ENCODE results near the gene AKNA.

- TF ChIP-seq HDAC2 (IDR thresholded peaks at IDR 0.05; ENCODE audit: borderline replicate concordance in 1 of 2, low read depth in 2 of 2, low read length in 2 of 2), result no peak
- no peak for TF ChIP-seq ATF2 (IDR thresholded peaks at IDR 0.05; ENCODE audit: low read length)
- TF ChIP-seq CBX8 (IDR thresholded peaks at IDR 0.05; ENCODE audit: borderline replicate concordance, low read depth, low read length), result no peak
- no peak for TF ChIP-seq TAF1 (IDR thresholded peaks at IDR 0.05; ENCODE audit: low read depth, low read length)
These were observed 38.5 kb upstream of the AKNA start for GRCh38 chr9:114426046-114426948.
